ENCODE measurements around the gene LIMA1.

DNA sequence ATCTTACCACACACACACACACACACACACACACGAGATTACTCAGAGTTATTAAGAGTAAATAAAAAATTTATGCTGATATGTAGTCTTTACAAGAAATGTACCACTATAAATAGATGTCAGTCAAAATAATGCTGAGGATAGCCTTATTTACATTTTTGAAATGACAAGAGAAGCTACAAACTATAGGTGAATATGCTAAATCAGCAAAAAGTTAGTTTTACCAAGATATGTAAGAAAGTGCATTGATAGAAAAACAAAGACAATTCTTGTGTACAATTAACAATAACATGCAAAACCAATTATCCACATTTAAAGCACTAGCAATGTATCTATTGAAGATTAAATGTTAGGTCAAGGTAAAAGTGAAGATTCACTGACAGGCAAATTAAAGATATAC is 69.3 kb downstream of the LIMA1 start:
- TF ChIP-seq POLR2A (IDR thresholded peaks at IDR 0.05; ENCODE audit: low read depth) = no peak
- TF ChIP-seq EP300 (IDR thresholded peaks at IDR 0.05) = no peak
- TF ChIP-seq, protein P1, sequence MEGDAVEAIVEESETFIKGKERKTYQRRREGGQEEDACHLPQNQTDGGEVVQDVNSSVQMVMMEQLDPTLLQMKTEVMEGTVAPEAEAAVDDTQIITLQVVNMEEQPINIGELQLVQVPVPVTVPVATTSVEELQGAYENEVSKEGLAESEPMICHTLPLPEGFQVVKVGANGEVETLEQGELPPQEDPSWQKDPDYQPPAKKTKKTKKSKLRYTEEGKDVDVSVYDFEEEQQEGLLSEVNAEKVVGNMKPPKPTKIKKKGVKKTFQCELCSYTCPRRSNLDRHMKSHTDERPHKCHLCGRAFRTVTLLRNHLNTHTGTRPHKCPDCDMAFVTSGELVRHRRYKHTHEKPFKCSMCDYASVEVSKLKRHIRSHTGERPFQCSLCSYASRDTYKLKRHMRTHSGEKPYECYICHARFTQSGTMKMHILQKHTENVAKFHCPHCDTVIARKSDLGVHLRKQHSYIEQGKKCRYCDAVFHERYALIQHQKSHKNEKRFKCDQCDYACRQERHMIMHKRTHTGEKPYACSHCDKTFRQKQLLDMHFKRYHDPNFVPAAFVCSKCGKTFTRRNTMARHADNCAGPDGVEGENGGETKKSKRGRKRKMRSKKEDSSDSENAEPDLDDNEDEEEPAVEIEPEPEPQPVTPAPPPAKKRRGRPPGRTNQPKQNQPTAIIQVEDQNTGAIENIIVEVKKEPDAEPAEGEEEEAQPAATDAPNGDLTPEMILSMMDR (IDR thresholded peaks at IDR 0.05) = no peak
- TF ChIP-seq POLR2AphosphoS5 (IDR thresholded peaks at IDR 0.05) = no peak
